Measurements from ENCODE around the gene ATF5. TPM values are rescaled to one million over a fixed set of nuclear protein-coding genes. Genes with fewer than 3 reads are reported as not detected.
"Not testable (repeated sequence)": the region's sequence is repeated elsewhere in the genome, so short reads cannot be mapped to it uniquely, and the experiment has no call there.

ATF5 gene
- total RNA-seq, 1 donor from 2014 or later: 7.2 TPM

- intact Hi-C loops (cut with DNase I); DNase-seq; ATAC-seq (ENCODE audit: poor library complexity): not testable (repeated sequence)
These were observed 29.1 kb downstream of the ATF5 start for GRCh38 chr19:49958144-49958543.

GRCh38 chr19:49958596-49958995 is 29.6 kb downstream of the ATF5 start:
- DNase-seq; intact Hi-C loops (cut with DNase I); ATAC-seq (ENCODE audit: poor library complexity): not testable (repeated sequence)

GRCh38 chr19:49959892-49960291 is 30.9 kb downstream of the ATF5 start:
- ATAC-seq (ENCODE audit: poor library complexity); intact Hi-C loops (cut with DNase I); DNase-seq: not testable (repeated sequence)

GRCh38 chr19:49960980-49961379 is 32.0 kb downstream of the ATF5 start, which contains the start of gene SIGLEC11:
Gene SIGLEC11 (minus strand): TSS chr19:49961172. CDS start chr19:49961081, 91 bp downstream.
- ATAC-seq (ENCODE audit: poor library complexity): peak; percentile 77
- DNase-seq: not testable (repeated sequence)

GRCh38 chr19:49968279-49968922 is 39.4 kb downstream of the ATF5 start:
- ATAC-seq (ENCODE audit: poor library complexity) (peak; percentile 14), DNase-seq (peak; percentile 53)
- intact Hi-C loops (cut with DNase I): no loop called here

More at GRCh38 chr19:49960980-49961379, 32.0 kb downstream of the ATF5 start, which contains the start of gene SIGLEC11:
- intact Hi-C loops (cut with DNase I): not testable (repeated sequence)

GRCh38 chr19:49969355-49969754 is 40.4 kb downstream of the ATF5 start:
- intact Hi-C loops (cut with DNase I): not testable (repeated sequence)
- ATAC-seq (ENCODE audit: poor library complexity) (peak; percentile 60), DNase-seq (peak; percentile 45)

- intact Hi-C loops (cut with DNase I): no loop called here
- DNase-seq: peak; percentile 37
- peak; percentile 12 for ATAC-seq (ENCODE audit: poor library complexity)
These were observed 43.0 kb downstream of the ATF5 start for GRCh38 chr19:49971991-49972411.

- ATAC-seq (ENCODE audit: poor library complexity) (no peak), DNase-seq (peak; percentile 22)
- intact Hi-C loops (cut with DNase I): no loop called here
These were observed 43.8 kb downstream of the ATF5 start for GRCh38 chr19:49972841-49973240.

- peak; percentile 40 for ATAC-seq (ENCODE audit: poor library complexity)
- peak; percentile 70 for DNase-seq
- intact Hi-C loops (cut with DNase I): no loop called here
These were observed 45.0 kb downstream of the ATF5 start for GRCh38 chr19:49973987-49974386.

GRCh38 chr19:49975051-49975450 is 46.0 kb downstream of the ATF5 start:
- DNase-seq (peak; percentile 36), ATAC-seq (ENCODE audit: poor library complexity) (no peak)
- intact Hi-C loops (cut with DNase I): no loop called here

GRCh38 chr19:49976496-49976895 is 47.5 kb downstream of the ATF5 start:
- intact Hi-C loops (cut with DNase I): no loop called here
- peak; percentile 10 for DNase-seq
- ATAC-seq (ENCODE audit: poor library complexity): no peak

- intact Hi-C loops (cut with DNase I): no loop called here
- peak; percentile 16 for DNase-seq
- no peak for ATAC-seq (ENCODE audit: poor library complexity)
These were observed 48.1 kb downstream of the ATF5 start for GRCh38 chr19:49977076-49977475.

GRCh38 chr19:49977881-49978280 is 48.9 kb downstream of the ATF5 start:
- ATAC-seq (ENCODE audit: poor library complexity): no peak

GRCh38 chr19:49978324-49978723 is 49.3 kb downstream of the ATF5 start:
- ATAC-seq (ENCODE audit: poor library complexity): no peak
- intact Hi-C loops (cut with DNase I): no loop called here
- DNase-seq: peak; percentile 31

More at GRCh38 chr19:49977881-49978280, 48.9 kb downstream of the ATF5 start:
- intact Hi-C loops (cut with DNase I): no loop called here
- peak; percentile 31 for DNase-seq

- DNase-seq: peak; percentile 26
- intact Hi-C loops (cut with DNase I): loop anchor here (5.0 kb wide), 1 partner anchor 45 kb away; no protein-coding TSS in a partner anchor
- ATAC-seq (ENCODE audit: poor library complexity): no peak
These were observed 52.9 kb downstream of the ATF5 start for GRCh38 chr19:49981603-49982593.

Measured in Right ventricle myocardium superior (tissue), 1 donor.